Mammary epithelial cell (primary cell): ENCODE results near the gene LRIG1.

Experiments used
- EZH2 ChIP-seq: IDR thresholded peaks from 2 replicates; pipeline ENCODE4 v1.6.1; 2012; ENCODE audit warnings: low read length, inconsistent platforms, borderline replicate concordance
- TF ChIP-seq, protein P1 (sequence below), 2 donors: IDR thresholded peaks in 1 of 2; conservative IDR thresholded peaks in 1 of 2; 2 replicates each; pipeline ENCODE4 v1.5.1; 2011 to 2012; ENCODE audit warnings: inconsistent platforms in 2 of 2, low read length in 2 of 2, mild to moderate bottlenecking in 2 of 2, control low read depth in 1 of 2, low read depth in 1 of 2; ENCODE audit not compliant: insufficient read depth in 1 of 2; ENCODE audit errors: extremely low read depth in 1 of 2

DNA sequence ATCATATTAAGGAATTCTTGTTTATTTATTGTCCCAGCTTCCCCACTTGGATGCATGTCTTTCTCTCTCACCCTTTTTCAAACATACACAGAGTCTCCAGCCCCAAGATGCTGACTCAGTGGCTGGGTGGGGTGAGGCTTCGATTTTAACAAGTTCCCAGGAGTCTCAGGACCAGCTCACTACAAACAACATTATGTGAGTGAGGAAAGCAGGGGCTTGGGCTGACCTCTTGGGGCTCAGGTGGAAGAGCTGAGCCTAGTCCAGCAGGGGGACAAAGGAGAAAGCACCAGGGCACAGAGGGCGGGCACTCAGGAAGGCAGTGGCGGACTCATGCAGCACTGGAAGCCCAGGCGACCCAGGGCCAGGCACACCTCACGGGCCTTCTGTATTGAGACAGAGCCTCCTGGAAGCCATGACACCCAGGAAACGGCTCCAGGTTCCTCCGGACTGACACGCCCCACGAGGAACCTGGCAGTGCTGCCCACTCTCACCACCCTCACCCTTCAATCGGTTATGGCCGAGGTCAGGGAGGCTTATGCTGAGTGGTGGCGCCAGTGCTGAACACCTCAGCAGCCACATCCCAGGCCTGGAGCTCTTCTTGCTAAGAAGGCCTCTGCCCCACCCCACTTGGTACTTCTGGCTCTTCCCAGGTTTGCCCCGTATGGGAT lies 97.4 kb downstream of the LRIG1 start:
- TF ChIP-seq, protein P1, sequence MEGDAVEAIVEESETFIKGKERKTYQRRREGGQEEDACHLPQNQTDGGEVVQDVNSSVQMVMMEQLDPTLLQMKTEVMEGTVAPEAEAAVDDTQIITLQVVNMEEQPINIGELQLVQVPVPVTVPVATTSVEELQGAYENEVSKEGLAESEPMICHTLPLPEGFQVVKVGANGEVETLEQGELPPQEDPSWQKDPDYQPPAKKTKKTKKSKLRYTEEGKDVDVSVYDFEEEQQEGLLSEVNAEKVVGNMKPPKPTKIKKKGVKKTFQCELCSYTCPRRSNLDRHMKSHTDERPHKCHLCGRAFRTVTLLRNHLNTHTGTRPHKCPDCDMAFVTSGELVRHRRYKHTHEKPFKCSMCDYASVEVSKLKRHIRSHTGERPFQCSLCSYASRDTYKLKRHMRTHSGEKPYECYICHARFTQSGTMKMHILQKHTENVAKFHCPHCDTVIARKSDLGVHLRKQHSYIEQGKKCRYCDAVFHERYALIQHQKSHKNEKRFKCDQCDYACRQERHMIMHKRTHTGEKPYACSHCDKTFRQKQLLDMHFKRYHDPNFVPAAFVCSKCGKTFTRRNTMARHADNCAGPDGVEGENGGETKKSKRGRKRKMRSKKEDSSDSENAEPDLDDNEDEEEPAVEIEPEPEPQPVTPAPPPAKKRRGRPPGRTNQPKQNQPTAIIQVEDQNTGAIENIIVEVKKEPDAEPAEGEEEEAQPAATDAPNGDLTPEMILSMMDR (conservative IDR thresholded peaks at IDR 0.05 in 1 of 2, IDR thresholded peaks at IDR 0.05 in 1 of 2; ENCODE audit: extremely low read depth in 1 of 2, insufficient read depth in 1 of 2, low read depth in 1 of 2, low read length in 2 of 2): no peak
- TF ChIP-seq EZH2: no peak
